GM18526 (cell line): ENCODE measurements around the gene CTTNBP2.

Source experiments
- POLR2A ChIP-seq: IDR thresholded peaks from 3 replicates; pipeline ENCODE4 v1.6.1; 2011; ENCODE audit not compliant: insufficient read length; ENCODE audit errors: extremely low read depth

Gene CTTNBP2, protein sequence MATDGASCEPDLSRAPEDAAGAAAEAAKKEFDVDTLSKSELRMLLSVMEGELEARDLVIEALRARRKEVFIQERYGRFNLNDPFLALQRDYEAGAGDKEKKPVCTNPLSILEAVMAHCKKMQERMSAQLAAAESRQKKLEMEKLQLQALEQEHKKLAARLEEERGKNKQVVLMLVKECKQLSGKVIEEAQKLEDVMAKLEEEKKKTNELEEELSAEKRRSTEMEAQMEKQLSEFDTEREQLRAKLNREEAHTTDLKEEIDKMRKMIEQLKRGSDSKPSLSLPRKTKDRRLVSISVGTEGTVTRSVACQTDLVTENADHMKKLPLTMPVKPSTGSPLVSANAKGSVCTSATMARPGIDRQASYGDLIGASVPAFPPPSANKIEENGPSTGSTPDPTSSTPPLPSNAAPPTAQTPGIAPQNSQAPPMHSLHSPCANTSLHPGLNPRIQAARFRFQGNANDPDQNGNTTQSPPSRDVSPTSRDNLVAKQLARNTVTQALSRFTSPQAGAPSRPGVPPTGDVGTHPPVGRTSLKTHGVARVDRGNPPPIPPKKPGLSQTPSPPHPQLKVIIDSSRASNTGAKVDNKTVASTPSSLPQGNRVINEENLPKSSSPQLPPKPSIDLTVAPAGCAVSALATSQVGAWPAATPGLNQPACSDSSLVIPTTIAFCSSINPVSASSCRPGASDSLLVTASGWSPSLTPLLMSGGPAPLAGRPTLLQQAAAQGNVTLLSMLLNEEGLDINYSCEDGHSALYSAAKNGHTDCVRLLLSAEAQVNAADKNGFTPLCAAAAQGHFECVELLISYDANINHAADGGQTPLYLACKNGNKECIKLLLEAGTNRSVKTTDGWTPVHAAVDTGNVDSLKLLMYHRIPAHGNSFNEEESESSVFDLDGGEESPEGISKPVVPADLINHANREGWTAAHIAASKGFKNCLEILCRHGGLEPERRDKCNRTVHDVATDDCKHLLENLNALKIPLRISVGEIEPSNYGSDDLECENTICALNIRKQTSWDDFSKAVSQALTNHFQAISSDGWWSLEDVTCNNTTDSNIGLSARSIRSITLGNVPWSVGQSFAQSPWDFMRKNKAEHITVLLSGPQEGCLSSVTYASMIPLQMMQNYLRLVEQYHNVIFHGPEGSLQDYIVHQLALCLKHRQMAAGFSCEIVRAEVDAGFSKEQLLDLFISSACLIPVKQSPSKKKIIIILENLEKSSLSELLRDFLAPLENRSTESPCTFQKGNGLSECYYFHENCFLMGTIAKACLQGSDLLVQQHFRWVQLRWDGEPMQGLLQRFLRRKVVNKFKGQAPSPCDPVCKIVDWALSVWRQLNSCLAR (N-terminal part only)

DNA sequence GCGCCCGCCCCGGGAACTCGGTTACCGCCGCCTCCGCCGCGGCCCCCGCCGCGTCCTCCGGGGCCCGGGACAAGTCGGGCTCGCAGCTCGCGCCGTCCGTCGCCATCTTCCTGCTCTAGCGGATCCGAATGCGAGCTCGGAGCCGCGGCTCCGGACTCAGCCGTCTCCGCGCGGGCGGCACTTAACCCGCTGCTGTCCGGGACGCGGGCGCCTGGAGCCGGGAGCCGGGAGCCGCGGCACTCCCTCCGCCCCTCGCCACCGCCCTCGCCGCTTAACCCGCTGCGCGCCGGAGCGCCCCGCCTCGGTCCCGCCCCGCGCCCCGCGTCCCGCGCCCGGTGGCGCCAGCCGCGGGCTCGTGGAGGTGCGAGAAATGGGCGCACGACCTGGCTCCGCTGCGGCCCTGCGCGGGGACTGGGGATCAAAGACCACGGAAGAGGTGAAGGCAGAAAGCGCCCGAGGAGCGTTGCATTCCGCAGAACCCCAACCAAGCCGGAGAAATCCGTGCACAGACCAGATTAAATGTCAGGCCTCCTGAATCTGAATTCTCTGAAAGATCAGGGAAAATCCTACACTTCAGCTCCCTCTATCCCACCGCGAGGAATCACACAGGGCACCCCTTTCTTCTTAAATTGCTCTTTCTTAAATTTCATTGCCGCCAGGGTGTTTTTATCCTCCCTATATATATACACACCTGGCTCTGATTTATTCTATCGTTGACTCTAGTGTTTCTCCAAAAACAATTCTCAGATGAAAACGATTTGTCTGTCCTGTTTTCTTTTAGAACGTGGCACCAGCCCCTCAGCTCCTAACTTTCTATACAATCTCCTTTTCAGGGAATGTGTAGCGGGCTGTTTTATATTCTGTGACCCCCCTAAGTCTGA, at the start of gene CTTNBP2:
Gene CTTNBP2 (minus strand): TSS at position 132 of the 881 bp plus-strand sequence. CDS start 26 bp downstream, at position 106.
- no peak for TF ChIP-seq POLR2A

- TF ChIP-seq POLR2A, result no peak
Measured at GRCh38 chr7:117916309-117916708, 43.1 kb upstream of the CTTNBP2 start.

- TF ChIP-seq POLR2A, result no peak
Measured at GRCh38 chr7:117912421-117912820, 39.2 kb upstream of the CTTNBP2 start.

DNA sequence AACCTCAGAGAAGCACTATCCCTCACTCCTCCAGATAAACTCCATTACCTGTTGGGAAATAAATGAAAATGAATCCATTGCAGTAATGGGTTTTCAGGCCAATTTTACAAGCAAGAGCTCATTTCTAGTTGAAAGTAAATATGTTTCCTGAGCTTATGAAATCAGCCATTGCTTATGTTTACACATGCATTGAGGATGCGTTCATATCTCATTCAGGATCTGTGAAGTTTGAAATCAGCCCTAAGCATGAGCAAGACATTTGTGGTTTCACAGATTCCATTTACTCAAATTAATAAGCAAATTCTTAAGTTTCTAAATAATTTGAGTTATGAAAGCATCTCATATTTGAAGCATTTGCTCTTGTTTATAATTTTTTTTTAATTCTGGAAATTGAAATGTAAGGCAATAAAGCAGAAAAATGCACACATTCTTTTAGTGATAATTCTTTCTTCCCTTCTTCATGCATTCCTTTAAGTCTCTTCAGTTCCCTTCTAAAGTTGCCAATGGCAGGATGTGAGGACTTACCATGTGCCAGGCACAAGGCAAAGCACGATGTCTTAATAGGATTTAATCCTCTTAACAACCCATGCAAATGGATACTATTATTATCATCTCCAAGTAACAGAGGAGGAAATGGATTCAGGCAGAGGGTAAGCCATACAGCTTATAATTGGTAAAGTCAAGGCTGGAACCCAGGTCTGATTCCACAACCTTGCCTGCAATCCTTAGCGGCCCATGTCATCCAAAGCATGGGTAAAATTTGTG, 35.0 kb upstream of the CTTNBP2 start:
- TF ChIP-seq POLR2A, result no peak

DNA sequence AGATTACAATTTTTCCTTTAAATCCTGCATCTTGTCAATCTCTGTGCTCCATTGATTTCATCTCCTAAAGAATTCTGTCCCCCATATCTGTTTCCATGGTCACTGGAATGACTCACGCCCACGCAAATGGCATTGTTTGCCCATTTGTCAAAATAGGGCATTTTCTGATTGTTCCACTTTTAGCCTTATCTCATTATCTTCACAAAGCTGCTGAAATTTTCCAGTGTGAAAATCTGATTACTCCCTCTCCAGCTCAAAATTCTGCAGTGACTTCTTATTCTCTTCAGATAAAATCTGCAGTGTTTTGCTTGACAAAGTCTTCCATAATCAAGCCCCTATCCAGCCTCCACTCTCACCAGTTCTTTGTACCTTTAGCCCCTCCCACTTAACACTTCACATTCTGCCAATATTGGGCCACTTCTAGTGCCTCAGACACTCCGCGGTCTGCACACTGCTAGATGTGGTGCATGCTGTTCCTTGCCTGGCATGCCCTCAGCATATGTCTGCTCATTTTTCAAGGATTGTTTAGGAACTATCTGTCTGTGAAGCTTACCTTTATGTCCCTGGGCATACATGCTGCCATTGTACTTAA, 33.9 kb upstream of the CTTNBP2 start:
- no peak for TF ChIP-seq POLR2A

DNA sequence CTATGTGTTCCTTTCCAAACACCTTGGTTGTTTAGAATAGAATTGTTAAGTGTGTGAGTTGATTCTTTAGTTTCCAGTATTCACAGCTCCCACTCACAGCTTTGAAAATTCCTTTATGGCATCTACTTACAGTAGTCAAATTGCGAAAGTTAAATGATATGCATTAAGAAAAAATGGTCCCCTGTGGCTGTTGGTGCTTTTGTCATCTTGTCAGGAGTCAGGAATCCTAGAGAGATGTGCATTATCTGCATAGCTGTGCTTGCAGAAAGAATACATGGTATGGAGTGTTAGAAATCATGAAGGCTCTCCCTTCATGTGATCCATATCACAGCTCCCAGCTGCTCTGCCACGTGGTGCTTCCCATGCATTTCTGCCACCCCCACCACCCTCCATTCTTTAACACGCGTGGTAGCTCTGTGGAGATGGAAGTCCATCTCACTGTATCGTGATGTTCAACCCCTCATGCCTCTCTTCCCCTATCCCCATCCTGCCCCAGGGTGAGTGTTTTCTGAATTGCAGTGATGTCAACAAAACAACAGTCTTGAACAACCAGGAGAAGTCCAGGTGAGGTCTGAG, 29.2 kb upstream of the CTTNBP2 start:
- TF ChIP-seq POLR2A, result no peak

DNA sequence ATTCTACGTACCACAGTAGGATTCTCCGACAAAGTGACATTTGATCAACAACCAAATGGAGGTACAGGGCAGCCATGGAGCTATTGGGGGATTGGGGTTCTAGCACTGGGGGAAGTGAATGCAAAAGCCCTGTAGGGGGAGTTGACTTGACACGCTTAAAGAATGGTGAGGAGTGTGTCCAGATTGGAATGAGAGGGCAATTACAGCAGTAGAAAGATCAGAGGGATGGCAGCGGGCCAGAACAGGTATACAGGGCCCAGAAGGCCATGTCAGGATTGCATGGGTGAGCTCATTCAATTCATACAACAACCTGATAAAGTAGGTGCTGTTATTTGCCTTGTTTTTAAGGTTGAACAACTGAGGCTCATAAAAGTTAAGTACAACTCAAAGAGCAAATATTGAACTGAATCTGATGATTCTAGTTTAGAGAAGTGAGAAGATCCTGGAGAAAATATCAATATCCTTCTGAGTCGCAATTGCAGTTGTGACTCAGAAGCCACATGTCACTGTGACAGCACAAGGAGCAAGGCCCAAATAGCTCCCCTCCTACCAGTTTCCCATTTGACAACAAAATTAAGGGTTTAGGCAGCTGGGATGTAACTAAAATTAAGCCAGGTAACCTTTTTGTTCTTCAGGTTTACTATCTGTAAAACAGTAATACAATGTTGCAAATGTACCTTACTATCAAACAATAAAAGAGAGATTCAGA, 28.0 kb upstream of the CTTNBP2 start:
- TF ChIP-seq POLR2A, result no peak

DNA sequence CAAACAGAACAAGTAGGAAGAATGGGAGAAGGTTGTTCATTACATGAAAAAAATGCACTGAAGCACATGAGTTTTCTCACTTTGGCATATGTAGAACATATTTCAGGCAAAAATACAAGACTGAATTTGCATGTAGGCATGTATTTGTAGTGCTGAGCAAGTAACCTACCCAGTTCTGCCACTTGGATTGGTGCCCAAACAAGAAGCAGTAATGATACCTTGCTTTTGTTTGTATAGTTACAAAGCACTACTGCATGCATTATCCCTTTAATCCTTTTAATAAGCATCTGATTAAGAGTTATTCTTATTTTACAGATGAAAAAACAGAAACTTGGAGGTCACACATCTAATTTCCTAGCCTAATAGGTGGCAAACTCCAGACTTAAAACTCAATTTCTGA, 23.1 kb upstream of the CTTNBP2 start:
- TF ChIP-seq POLR2A, result no peak

DNA sequence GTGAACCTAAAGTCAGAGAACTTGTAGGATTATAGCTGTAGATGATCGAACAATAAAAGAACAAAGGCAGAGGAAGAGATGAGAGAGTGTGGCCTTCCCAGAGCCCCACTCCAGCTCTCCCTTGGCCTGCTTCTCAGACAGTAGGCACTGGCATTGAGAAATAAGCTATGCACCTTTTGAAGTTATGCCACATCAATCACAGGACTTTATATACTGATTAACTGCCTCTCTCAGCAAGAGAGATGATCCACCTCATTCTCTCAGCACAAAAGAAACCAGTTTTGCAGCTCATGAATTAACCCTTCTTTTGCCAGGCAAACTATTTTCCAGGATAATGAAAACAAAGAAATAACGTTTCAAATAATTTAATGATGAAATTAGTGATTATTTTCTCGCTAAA, 22.0 kb upstream of the CTTNBP2 start:
- no peak for TF ChIP-seq POLR2A

- no peak for TF ChIP-seq POLR2A
Measured at GRCh38 chr7:117894037-117894436, 20.8 kb upstream of the CTTNBP2 start.

DNA sequence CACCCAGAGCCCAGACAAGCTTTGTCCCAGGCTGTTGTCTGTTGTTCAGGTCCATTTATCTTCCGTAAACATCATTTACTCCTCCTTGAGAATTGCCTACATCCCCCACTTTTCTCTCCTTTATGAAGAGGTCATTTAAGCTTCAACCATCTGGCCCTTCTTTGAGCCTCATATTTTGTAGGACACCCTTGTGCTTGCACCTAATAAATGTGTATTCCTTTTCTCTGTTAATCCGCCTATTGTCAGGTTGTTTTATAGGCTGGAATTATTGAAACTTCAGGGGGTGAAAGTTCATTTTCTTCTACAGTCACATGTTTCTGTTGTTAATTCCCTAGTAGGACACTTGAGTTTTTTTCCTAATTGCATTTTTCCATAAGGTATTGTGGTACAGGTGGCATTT, 19.6 kb upstream of the CTTNBP2 start:
- no peak for TF ChIP-seq POLR2A

- no peak for TF ChIP-seq POLR2A
Measured at GRCh38 chr7:117889611-117890010, 16.4 kb upstream of the CTTNBP2 start.
